GM21526 (cell line): ENCODE results near the gene GEMIN7.
"Not testable (repeated sequence)": the region's sequence is repeated elsewhere in the genome, so short reads cannot be mapped to it uniquely, and the experiment has no call there.

ENCODE experiments used
- ATAC-seq: cut with Tn5 transposase; IDR thresholded peaks from one replicate; pipeline ENCODE4 v1.9.1; 2021; ENCODE audit warnings: moderate library complexity; ENCODE audit not compliant: unreplicated experiment, low FRiP score

The GEMIN7 gene

GRCh38 chr19:45102481-45102880, 23.4 kb downstream of the GEMIN7 start:
- ATAC-seq, result no peak

- ATAC-seq, result no peak
Measured at GRCh38 chr19:45103156-45103507, 24.1 kb downstream of the GEMIN7 start.

- ATAC-seq, result no peak
Measured at GRCh38 chr19:45103508-45104319, 24.7 kb downstream of the GEMIN7 start.

- no peak for ATAC-seq
Measured at GRCh38 chr19:45104658-45105349, 25.7 kb downstream of the GEMIN7 start.

- ATAC-seq, result not testable (repeated sequence)
Measured at GRCh38 chr19:45106363-45106762, 27.3 kb downstream of the GEMIN7 start.

- ATAC-seq, result no peak
Measured at GRCh38 chr19:45107621-45108150, 28.6 kb downstream of the GEMIN7 start.

- no peak for ATAC-seq
Measured at GRCh38 chr19:45110851-45111266, 31.8 kb downstream of the GEMIN7 start.

GRCh38 chr19:45112111-45112827, 33.2 kb downstream of the GEMIN7 start:
- no peak for ATAC-seq

- no peak for ATAC-seq
Measured at GRCh38 chr19:45113628-45114027, 34.6 kb downstream of the GEMIN7 start.

GRCh38 chr19:45114116-45114515, 35.1 kb downstream of the GEMIN7 start:
- ATAC-seq, result no peak

- ATAC-seq, result no peak
Measured at GRCh38 chr19:45115809-45116615, 37.0 kb downstream of the GEMIN7 start.

- ATAC-seq, result no peak
Measured at GRCh38 chr19:45117167-45117594, 38.1 kb downstream of the GEMIN7 start.

- ATAC-seq, result no peak
Measured at GRCh38 chr19:45117671-45118070, 38.6 kb downstream of the GEMIN7 start.

- no peak for ATAC-seq
Measured at GRCh38 chr19:45118106-45118505, 39.0 kb downstream of the GEMIN7 start.

GRCh38 chr19:45118591-45119355, 39.7 kb downstream of the GEMIN7 start:
- not testable (repeated sequence) for ATAC-seq

- ATAC-seq, result no peak
Measured at GRCh38 chr19:45119582-45119981, 40.5 kb downstream of the GEMIN7 start.

- ATAC-seq, result no peak
Measured at GRCh38 chr19:45121827-45122345, 42.8 kb downstream of the GEMIN7 start.

- no peak for ATAC-seq
Measured at GRCh38 chr19:45122832-45123231, 43.8 kb downstream of the GEMIN7 start.

GRCh38 chr19:45123440-45123850, 44.4 kb downstream of the GEMIN7 start:
- ATAC-seq, result no peak
